Fibroblast of upper back skin (primary cell): ENCODE results near the gene TBX20.
"Not testable (repeated sequence)": the region's sequence is repeated elsewhere in the genome, so short reads cannot be mapped to it uniquely, and the experiment has no call there.

ENCODE experiments used
- DNase-seq: peaks from one replicate; pipeline ENCODE4 v3.0.0-alpha.2; 2013

Gene TBX20

DNA sequence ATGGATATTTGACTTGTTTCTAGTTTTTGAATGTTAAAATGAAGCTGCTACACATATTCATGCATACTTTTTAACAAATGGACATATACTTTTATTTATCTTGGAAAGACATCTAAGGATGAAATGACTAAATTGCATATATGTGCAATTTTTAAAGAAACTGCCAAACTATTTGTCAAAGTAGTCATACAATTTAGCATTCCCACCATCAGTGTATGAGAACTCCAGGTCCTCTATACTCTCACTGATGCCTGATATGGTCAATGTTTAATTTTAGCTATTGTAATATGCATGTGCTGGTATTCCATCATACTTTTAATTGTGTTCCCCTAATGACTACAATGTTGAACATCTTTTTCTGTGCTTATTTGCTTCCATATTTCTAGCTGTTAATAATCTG is 47.0 kb downstream of the TBX20 start:
- DNase-seq = not testable (repeated sequence)

DNA sequence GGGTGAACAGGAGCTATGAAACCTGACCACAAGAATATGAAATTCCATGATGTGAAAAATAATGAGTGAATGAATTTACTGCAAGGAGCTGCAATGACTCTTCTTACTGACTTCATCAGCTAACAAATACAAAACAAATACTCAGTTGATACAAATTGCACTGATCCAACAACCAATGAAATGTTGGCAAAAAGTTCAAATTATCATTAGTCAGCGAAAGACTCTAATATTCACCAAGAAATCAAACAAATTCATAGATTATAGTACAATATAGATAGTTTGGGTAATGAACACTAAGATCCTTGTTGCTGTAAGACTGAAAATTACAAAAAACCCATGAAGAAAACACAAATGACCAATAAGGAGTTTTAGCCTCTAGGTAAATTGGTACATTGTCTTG is 49.0 kb downstream of the TBX20 start:
- DNase-seq = not testable (repeated sequence)

DNA sequence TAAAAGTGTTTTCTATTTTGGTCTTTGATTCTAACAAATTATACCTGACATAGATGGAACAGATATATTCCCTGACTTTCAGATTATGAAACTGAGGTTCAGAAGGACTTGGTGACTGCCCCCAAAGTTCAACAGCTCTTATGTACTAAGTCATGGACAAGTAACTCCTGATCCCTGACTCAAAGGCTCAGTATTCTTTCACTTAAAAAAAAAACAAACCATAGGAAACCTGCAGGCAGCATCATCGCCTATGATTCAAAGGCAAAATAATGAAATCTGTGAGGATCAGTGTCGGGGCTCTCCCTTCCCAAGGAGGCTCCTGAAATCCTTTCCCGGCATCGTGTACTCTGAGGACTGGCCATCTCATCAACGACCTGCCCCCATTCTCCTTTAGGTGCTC is 49.9 kb downstream of the TBX20 start:
- not testable (repeated sequence) for DNase-seq

DNA sequence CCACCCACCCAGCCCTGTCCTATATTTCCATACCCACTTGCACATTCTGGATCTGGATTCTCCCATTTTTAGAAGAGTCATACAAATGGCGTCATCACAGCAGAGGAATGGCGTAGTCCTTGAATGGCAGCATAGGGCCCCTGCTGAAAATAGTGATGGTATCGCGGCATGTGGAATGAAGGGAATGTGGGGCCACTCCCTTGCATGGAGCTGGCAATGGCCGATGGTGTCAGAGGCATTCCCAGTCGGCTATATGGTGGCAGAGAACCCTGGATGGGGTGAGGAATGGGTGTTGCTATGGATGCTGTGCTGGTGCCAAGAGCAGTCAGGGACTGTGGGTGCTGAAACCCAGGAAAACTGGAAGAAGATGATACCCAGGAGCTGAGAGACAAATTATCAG is 51.5 kb downstream of the TBX20 start:
- not testable (repeated sequence) for DNase-seq

DNA sequence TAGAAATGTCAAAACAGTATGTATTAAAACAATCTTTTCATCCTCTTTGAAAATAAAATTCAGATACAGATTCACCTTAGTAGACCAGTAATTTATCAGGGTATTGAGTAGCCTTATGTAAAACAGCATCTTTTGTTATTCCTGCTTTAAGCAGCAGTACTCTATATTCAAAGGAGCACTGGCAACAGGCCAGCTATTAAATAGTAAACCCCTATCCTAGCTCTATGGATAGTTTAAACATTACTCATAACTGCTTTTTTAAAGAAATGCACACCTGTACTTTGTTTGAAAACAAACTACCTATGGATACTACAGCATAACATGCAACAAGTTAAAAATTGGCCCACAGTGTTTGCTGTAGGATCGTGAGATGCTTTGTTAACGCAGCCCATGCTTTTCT is 53.7 kb downstream of the TBX20 start:
- not testable (repeated sequence) for DNase-seq

DNA sequence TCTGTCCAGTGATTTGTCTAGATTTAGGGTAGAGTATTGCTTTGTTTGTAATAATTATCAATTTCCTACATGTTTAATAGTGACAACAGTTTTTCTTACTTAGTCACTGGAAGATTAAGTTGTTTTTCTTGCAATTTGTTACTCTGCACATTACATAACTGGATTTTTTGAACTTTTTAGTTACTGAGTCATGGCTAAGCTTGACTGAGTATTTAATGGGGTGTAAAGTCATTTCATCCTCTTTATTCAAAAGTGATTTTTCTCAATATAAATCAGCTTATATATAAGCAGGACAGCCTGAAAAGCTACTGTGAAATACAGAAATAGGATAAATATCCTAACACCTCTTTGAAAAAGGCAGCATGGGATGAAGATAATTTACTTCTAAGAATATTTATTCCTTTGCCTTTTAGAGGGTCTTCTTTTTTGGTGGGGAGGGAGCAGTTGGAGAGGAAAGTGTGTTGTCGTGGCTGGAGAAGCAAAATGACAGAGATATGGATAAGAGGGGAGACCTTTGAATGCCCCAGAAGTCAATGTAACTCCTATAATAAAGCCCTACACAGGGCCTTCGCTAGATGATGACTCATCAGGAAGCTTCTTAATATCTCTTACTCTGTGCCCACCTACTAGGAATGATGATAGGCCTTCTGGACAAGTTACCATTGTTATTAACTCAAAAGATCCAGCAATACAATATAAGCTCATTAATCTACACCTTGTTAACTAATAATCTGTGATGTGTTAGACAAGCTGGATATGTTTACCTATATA is 55.3 kb downstream of the TBX20 start:
- DNase-seq = peak; percentile 34

DNA sequence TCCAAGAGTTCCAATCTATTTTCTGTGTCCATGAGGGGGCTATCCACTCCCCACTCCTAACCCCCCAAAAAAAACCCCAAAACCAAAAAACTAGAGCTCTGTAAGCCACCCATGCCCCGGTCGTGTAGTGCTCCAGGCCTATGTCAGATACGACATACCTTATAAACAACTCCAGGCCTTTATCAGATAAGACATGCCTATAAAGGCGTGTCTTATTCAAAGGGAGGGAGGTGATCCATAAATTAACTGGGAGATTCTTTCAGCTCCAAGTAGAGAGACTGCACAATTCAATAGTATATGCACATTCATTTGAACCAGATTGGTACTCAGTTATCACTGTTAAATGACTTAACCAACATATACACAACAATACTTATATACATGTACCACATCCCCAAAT is 62.3 kb downstream of the TBX20 start:
- not testable (repeated sequence) for DNase-seq

DNA sequence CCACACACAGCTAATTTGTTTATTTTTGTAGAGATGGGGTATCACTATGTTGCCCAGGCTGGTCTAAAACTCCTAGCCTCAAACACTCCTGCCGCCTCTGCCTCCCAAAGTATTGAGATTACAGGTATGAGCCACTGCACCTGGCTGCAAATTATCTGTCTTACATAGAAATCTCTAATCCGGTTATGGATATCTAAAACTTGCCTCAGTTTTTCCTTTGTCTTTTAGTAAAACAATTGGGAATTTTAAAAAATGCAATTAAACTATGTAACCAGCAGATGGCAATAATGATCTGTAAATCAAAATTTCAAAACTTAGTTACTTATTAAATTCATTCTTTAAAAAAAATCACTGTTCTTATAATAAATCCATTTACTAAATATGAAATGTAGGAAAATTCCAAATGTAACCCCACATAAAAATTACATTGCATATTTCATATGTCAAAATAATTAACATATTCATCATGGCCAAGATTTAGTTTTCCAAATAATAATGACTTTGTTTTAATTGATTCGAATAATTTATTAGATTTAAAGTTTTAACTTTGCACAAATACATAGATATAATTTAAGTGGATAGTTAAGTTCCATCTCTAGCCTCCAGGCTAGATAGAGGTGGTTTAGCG is 63.6 kb downstream of the TBX20 start:
- DNase-seq = not testable (repeated sequence)

DNA sequence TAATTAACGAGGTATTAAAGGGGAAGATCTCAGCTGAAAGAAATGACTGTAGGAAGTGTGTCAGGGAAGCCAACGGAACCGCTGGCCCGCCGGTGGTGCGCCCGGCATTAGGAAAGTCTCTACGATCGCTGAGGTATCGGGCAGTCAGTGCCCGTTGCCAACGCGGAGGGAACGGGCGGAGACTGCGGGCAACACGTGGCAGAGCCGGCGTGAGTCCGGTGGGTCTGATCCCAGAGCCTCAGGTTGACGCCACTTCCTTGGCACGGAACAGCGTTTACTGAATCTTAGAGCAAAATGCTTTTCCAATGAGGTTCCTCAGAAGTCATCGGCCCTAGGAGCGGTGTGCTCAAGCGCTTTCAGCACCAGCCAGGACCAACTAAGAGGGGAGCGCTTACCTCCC is 67.1 kb downstream of the TBX20 start:
- peak; percentile 19 for DNase-seq

DNA sequence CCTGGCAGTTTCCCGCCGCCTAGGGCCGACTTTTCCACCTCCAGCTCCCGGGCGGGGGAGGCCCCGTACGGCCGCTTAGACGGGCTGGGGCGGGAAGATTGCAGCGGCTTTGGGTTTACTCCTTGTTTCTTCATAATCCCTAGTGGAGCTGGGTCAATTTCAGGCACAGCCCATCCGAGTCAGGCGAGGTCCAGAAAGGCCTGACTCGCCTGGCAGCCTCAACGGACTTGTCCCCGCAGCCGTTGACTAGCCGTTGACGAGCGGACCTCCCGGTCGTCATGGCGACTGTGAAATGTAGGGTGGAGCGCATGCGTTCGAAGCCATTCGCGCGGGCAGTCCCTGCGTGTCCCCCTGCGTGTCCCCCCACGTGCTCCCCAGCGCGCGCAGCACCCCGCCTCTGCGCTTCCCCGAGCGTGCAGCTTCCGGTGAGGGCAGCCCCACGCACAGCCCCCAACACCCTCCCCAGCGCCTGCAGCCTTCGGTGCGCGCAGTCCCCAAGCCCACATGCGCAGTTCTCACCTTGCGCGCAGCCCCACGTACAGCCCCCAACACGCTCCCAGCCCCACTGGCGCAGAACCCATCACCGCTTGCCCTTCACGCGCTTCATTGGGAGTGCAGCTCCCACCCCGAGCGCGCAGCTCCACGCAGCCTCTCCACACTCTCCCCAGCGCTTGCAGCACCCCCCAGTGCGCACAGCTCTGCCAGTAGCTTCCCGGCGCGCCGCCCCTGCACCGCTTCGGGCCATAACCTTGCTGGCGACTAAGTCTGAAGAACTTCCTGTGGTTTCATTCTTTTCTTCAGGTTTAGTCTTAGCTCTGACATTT is 67.8 kb downstream of the TBX20 start:
- peak; percentile 41 for DNase-seq

DNA sequence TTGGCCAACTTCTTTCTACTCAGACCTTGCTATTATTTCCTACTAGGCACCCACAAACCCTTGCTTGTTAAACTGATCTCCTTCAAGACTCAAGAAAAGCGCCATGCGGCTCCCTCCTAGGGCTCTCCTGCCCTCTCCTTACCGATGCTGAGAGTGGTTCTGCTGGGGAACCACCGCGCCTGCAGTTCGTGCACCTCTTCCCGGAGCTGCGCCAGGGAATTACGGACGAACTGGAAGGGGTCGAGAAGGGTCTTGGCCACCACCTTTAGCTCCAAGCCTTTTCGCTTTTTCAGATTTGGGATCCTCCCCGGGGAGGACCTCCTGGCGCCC is 68.4 kb downstream of the TBX20 start:
- not testable (repeated sequence) for DNase-seq

DNA sequence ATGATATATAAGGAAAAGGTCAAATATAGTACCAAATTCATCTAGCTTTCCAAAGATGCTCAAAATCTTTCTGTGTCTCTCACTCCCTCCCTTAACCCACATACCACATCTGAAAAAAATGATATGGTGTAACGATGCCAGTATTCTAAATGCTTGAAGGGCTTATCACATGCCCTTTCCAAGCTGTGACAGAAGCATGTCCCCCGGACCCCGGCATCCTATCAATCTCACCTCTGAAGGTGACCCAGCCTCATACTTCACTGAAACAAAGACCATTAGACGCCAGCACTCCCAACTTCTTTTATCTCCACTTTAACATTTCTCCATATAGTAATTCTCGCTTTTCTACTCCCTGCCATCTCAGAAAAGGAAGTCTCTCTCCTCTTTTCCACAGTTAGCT is 68.9 kb downstream of the TBX20 start:
- DNase-seq = not testable (repeated sequence)

DNA sequence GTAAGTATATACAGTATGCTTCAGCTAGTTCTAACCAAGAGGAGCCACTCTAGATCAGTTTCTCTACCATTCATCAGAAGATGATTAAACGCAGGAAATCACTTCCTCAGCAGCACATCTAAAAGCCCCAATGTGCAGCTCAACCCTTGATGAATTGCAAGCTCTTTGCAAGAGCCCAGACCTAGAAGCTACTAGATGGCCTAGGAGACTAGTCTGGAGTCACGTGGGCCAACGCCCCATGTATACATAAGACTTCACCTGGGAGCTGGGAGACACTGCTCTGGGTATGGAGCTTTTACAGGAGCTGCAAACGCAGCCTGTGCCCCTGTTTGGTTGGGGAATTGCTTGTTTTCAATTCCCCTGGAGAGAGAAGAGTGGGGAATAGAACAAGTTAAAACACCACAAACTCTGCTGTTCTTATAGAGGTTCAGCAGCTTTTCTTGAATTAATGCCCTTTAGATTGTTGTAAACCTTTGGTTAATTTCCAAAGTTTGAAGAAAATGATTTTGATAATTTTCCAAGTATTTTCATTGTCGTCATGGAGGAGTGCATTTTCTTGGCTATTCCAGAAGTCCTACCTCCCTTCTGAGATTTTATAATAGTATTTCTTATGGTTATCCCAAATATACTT is 69.9 kb downstream of the TBX20 start:
- DNase-seq = not testable (repeated sequence)

DNA sequence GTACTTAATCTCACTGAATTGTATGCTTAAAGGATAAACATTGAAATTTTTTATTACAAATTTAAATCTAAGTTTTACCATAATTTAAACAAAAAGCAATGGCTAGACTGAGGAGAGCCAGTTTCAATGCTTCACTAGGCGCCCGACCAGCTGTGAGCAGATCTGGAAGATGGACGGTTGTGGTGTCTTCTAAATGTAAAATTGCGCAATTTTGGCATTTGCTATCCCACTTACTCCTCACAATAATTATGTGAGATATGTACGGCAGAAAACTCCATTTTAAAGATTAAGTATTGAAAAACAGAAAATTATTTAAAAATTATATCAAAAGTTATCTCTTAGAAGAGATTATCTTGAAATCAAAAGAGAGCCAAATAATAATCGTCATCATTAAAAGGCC is 73.2 kb downstream of the TBX20 start:
- DNase-seq = not testable (repeated sequence)

DNA sequence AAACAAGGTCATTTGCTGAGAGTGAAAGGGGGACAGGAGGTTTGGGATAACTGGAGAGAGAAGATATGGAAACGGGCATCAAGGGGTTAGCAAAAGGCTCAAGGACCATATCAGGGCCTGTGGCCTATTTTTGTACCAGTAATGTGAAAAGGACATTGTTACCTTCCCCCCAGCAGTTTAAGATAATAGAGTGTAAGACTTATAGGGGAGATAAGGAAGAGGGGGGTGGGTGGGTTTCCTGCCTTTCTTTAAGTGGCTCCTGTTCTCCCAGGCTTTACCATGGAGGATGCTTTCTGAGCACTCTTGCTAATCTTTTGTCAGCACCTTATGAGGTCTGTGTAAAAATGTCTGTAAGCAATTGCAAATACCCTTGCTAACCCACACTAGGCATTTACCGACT is 80.7 kb downstream of the TBX20 start:
- not testable (repeated sequence) for DNase-seq

DNA sequence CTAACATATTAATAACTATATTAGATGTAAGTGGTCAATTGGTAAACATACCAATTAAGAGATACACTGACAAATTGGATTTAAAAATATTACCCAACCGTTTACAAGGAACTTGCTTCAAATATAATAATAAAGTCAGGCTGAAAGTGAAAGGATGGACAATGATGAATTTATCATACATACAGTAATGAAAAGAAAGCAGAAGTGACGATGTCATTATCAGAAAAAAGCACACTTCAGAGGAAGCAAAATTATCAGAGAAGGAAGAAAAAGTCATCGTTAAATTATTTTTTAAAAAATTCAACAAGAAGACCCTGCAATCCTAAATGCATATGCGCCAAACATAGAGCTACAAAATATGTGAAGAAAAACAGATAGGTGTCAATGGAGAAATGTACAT is 81.8 kb downstream of the TBX20 start:
- DNase-seq = not testable (repeated sequence)

DNA sequence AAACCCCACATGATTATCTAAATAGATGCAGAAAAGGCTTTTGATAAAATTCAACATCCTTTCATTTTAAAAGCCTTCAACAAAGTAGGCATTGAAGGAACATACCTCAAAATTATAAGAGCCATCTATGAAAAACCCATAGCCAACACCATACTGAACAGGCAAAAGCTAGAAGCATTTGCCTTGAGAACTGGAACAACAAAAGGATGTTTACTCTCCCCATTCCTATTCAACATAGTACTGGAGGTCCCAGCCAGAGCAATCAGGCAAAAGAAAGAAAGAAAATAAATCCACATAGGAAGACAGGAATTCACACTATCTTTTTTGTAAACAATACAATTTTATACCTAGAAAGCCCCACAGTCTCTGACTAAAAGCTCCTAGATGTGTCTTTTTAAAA is 86.2 kb downstream of the TBX20 start:
- not testable (repeated sequence) for DNase-seq

DNA sequence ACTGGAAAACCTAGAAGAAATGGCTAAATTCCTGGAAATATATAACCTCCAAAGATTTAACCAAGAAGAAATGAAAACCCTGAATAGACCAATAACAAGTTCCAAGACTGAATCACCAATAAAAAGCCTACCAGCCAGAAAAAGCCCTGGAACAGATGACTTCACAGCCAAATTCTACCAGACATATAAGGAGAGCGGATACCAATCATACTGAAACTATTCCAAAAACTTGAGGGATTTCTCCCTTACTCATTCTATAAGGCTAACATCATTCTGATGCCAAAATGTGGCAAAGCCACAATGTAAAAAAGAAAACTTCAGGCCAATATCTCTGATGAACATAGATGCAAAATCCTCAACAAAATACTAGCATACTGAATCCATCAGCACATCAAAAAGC is 86.7 kb downstream of the TBX20 start:
- DNase-seq = not testable (repeated sequence)

DNA sequence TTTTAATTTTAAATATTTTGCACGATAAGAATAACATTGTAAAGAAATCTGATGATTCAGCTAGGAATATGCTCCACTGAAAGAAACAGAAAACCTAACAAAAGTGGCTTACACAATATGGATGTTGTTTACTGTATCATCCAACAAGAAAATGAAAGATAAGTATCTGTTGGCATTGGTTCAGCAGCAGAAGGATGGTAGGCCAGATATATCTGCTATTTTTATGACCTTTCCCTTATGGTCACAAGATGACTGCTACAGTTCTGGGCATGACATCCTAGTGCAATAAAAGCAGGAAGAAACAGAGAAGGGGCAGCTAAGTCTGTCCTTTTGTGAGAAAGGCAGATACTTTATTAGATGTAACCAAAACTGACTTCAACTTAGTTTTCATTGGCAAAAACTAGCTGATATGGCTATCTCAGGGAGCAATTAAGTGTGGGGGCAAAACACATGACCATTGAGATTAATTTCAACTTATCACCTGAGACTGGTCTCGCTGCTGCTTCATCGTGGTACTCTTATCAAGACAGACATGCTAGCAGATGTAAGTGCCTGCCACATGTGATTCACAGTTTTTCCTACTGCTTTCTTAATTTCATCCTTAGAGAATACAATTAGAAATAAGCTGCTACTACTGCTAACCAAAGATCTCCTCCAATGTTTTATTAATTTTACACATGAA is 92.7 kb downstream of the TBX20 start:
- not testable (repeated sequence) for DNase-seq
